Stimulated activated CD4-positive, alpha-beta T cell treated with anti-CD3 and anti-CD28 coated beads, Interleukin-2, amount 100 ng/mL, for 48 hours (primary cell): Measurements from ENCODE around the gene ETS2.

Experiments used
- DNase-seq, 2 donors: peaks; one replicate each; pipeline ENCODE4 v3.0.0-alpha.2; 2020

ETS2 gene

DNA sequence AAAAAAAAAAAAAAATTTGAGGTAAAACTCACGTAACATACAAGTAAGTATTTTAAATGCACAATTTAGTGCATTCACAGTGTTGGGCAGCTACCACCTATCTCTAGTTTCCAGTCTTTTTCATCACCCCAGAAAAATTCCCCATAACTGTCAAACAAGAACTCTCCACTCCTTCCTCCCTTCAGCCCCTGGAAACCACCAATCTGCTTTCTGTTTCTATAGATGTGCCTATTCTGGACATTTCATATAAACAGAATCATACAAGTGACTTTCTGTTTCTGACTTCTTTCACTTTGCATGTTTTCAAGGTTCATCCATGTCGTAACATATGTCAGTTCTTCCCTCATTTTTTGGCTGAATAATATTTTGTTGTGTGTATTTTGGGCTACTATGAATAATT, 24.9 kb upstream of the ETS2 start:
- no peak for DNase-seq

DNA sequence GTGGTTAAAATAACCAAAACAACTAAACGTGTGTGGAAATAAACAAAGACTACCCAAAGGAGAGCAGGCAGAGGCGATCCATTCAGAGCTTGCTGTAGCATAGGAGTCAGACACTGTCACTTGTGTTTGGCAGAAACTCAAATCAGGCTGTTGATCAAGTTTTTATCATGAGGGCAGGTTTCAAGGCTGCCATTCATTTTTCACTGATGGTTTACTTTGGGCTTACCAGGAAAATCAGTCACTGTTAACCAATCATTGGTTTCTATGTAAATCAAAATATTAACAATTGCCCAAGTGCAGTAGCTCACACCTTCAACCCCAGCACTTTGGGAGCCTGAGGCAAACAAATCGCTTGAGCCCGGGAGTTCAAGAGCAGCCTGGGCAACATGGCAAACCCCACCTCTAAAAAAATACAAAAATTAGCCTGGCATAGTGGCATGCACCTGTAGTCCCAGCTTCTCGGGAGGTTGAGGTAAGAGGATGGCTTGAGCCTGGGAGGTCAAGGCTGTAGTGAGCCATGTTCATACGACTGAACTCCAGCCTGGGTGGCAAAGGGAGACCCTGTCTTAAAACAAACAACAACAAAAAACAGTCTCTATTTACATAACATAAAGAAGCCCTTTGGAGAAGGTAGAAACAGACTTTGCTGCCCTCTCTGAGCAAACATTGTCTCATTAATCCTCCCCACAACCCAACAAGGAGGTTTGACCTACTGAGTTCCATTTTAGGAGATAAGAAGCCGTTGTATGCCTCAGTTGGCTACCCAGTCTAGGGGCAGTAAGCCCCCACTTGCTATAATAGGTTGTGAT, 21.1 kb upstream of the ETS2 start:
- no peak for DNase-seq

DNA sequence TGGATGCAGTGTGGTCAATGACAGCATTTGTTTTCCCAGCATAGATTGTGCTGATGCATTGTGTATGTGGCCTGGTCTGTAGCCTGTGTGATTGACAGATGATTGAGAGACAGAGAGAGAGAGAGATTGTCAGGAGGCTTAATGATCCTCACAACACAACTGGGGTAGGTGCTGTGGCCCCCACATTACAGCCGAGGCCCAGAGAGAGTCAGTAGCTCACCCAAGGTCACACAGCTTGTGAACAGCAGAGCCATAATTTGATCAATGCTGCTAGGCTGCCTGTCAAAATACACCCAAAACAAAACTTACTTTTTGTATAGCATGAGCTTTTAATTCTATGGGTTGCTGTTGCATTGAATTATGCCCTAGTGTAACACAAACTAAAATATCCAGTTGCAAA, 20.2 kb upstream of the ETS2 start:
- no peak for DNase-seq

DNA sequence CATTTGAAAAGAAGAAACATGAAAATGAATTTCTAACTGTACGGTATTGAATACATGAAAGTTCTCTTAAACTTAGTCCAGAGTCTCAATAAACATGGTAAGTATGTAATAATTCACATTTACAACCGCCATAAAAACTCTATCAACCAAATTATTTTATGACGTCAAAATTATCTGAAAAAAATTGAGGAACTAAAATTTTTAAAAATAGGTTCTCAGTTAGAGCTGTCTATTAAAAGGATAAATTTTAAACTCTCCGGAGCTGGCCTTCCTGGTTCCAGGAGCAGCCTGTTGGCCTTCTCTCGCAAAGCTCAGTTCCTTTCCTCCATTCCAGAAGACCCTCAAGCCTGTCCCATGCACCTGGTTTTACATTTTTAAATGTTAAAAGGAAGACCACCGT, 18.7 kb upstream of the ETS2 start:
- no peak for DNase-seq

DNA sequence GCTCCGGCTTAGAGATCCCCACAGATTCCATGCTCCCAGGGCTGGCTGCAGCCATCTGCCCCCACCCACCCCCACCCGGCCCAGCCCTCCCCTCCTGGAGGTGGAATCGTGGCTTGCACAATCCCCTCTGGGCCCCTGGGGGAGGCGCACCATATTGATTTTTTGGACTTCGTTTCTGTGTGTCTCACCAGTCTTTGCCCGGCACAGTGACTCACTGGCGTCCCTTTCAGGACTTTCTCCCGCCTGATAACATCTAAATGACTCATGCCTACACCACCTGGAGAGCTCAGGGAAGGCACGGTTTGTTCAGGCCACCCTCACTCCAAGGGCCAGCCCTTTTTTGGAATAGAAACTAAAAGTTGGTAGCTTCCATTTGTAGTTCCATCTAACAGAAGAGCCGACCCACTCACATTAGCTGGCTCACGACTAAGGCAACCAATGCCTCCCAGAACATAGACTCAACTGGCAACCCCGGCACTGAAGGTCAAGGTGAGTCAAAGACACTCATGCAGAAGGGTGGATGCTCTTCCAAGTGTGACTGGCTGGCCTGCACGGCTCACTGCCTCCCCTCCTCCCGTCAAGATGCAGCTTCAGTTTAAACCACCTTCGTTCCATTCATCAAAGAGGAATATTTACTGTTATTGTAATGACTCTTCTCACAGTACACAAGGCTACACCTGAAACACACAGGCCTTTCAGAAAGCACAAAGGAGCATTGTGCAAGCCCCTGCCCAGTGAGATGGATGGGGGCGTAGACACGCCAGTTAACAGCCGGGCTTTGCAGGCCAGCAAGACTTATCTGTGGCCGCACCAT, 18.1 kb upstream of the ETS2 start:
- no peak for DNase-seq

DNA sequence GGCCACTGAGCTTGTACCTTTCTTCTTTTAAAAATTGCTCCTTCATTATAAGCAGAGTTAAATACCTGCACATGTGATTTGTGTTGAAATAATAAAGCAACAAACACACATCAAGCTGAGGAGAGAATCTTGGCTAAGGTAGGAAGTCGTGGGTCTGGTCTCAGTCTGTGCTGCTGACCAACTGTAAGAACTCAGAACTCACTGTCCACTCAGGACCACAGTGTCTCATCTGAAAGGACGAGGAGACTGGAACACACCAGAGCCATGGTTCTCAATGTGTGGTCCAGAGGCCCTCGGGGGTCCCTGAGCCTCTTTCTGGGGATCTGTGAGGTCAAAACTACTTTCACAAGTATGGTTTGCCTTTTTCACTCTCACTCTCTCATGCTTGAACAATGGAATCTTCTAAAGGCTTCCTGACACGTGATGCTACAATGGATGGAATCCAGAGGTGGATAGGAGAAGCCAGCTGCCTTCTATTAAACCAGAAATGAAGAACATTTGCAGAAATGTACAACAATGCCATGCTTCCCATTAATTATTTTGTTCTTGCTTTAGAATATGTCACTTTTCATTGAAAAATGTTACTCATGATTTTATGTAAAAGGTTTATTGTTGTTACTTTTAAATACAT, 17.3 kb upstream of the ETS2 start:
- DNase-seq, result no peak

DNA sequence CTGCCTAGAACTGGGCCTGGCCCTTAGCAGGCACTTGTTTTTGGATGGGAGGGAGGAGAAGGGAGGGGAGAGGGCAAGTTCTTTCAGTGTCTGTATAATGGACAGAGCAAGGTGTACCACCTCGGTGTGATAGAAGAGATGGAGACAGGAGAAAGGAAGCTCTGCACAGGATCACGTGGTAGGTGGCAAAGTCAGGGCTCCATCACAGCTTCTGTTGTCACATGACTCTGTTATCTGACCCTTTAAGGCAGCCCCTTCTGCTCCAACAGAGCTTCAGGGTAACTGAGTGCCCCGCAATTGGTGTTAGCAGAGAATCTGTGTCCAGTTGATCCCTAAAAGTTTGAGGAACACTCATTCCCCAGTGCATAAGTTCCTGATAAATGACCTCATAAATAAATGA, 16.5 kb upstream of the ETS2 start:
- DNase-seq, result no peak

DNA sequence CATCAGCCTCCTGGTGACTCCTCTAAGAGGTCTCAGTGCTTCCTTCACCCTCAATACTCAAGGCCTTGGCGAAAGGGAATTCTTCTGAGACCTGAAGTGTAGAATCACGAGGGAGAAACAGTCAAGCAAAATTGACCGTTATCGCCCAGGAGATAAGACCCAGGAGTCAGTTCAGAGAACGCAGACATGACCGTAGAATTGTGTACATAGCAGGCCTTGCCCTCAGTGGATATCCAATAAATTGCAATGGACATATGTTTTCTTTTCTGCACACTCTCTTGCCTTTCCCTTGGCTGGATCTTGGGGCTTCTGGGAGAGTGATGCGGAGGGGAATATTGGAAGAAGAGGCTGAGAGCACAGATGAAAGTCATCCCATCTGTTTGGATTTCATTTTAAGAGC, 15.7 kb upstream of the ETS2 start:
- DNase-seq, result no peak

DNA sequence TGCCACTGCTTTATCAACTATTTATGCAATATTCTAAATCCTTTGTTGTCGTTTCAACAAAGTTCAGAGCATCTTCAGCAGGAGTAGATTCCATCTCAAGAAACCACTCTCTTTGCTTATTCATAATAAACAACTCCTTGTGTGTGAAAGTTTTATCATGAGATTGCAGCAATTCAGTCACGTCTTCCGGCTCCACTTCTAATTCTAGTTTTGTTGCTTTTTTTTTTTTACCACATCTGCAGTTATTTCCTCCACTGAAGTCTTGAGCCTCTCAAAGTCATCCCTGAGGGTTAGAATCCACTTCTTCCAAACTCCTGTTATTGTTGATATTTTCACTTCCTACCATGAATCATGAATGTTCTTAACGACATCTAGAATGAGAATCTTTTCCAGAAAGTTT, 14.8 kb upstream of the ETS2 start:
- no peak for DNase-seq

DNA sequence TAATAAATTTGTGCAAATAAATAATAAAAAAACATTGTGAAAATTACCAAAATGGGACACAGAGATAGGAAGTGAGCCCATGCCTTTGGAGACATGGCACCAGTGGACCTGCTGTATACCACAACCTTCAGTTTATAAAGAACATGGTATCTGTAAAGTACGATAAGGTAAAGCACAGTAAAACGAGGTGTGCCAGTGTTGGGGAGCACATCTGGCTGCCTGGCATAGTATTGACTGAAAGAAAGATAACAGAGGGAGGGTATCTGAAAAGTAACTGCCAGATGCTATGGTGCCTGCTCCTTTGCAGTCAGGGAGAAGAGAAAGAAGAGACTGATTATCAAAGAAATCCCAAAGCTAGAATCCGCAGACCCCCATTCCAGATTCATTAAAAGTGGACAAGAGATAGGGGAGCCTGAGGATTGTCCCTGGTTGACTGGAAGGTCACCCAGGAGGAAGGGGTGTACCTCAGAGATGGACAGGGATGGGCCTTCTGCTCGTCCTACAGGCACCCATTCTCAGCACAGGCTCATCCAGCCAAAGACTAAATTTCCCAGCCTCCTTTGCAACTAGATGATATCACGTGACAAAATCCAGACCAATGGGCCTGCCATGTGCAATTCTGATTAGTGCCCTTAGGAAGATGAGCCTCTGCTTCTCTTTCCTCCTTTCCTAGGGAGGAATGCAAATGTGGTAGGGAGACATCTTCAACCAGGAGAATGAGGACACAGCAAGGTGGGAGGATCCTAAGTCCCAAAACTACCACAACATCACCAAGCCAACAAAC, 12.9 kb upstream of the ETS2 start:
- no peak for DNase-seq

DNA sequence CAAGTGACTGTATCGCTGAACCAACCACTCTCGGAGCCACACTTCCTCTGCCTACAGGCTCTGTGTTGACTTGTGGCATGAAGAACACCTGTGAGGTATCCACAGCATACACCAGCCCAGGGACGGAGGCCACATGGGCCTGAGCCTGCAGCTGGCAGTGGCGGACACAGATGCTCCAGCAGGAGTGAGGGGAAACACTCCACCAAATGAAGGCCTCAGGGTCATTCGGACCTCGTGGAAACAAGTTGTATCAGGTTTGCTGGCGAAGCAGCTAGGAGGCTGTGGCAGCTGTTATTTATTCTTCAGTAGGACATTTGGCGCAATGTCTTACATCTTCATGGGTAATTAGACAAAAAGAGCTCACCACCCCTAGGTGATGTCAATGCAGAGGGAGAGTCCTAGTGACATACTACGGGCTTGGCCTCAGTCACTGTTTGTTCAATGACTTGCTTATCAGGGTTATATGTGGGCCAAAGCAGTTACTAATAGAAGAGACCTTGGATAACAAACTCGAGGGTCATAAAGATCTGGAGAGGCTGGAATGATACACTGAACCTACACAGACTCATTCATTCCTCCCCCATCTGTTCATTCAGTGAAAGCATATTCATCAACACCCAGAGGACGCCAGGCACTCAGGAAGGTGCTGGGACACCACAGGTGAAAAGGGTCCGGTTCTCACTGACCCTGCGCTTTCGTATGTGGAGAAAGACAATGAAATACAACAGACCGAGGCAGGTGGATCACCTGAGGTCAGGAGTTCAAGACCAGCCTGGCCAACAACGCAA, 11.6 kb upstream of the ETS2 start:
- DNase-seq, result no peak

DNA sequence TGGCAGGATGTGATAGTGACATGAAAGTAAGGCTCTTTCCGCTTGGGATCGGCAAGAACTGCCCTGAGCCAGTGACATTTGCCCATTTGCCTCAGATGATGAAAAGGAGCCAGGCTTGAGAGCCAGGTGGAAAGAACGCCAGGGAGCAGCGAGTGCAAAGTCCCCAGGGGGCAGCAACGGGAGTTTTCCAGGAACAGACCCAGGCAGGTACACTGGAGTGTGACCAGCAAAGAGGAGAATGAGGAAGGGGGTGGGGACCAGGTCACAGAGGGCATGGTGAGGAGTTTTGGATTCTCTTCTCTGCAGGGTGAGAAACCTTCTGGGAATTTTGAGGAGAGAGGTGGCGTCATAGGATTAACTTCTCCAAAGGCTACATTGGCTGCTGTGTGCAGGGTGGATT, 10.8 kb upstream of the ETS2 start:
- DNase-seq, result no peak

DNA sequence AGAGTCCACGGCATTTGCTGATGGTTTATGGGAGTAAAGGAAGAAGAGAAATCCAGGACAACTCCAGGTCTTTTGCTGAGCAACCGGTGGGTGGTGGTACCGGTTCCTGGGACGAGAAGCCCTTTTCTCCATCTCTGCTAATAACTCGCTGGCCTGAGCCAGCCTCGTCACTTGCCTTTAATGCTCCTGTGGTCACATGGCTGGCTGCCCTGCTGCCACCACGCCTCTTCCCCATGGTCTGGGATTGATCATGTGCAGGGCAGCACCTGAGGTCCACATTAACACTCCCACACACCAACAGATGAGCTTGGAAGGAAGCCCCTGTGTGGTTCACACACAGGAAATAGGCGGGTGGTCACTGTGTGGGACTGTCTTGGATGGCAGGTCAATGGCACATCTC, 10.3 kb upstream of the ETS2 start:
- no peak for DNase-seq

DNA sequence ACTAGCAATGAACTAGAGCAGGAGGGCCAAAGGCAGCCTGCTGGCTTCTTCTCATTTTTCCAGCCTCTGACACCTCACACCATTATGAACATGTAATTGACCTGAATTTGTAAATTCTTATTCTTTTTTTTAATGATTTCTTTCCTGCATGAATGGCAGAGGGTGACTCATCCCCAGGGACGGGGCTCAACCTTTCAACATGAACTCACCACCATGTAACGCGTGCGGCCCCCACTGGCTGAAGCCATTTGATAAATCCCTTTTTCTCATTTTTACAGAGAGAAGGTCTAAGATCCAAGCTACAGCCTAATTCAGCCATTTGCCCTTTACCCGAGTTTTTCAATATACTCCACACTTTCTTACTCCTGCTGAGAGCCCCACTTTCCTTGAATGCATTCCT, 9.3 kb upstream of the ETS2 start:
- no peak for DNase-seq

DNA sequence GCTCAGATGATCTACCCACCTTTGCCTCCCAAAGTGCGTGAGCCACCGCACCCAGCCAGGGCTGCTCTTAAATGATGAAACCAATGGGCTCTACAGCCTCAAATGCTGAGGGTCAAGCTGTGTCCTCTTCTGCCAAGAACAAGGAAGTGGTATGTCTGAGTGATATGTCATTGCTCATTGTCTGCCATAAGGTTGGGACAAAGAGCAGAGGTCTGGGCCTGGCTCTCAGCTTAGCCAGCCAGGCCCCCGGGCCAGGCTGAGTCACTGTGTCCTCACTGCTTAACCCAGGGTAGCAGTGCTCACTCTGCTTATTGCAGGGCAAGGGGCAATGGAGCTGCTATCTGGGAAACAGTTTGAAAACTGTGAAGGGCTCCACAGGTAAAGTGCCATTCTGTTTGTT, 8.3 kb upstream of the ETS2 start:
- no peak for DNase-seq

DNA sequence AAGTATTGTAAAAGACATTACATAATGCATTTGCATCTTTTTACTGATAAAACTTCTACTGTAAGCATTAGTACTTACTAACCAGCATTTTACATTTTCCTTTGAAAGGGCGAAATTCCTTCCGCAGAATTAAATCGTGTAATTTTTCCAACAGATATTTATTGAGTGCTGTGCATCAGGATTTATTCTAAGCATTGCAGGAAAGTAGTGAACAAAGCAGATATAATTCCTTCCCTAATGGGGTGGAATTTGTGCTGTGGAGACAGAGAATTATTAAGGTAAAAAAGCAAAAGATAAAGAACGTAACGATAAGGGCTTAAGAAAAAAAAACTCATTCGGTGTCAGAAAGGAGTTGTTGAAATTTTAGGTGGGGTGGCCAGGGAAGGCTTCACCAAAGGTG, 7.6 kb upstream of the ETS2 start:
- no peak for DNase-seq

DNA sequence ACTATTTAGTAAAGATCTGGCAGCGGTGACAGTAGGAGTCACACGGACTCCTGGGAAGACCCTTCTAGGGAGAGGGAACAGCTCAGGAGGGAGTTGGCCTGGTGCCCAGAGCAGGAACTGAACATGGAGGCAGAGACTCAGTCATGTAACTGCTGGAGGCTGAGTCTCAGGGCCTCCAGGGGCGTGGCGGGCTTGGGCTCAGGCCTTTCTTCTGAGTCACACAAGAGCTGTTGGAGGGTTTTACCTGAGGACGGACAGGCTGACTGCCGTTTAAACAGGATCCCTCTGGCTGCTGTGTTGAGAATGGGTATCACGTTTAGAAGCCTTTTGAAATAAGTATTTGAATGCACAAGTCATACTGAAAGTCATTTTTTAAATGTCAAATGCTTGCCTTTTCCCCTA, 7.2 kb upstream of the ETS2 start:
- DNase-seq, result no peak

DNA sequence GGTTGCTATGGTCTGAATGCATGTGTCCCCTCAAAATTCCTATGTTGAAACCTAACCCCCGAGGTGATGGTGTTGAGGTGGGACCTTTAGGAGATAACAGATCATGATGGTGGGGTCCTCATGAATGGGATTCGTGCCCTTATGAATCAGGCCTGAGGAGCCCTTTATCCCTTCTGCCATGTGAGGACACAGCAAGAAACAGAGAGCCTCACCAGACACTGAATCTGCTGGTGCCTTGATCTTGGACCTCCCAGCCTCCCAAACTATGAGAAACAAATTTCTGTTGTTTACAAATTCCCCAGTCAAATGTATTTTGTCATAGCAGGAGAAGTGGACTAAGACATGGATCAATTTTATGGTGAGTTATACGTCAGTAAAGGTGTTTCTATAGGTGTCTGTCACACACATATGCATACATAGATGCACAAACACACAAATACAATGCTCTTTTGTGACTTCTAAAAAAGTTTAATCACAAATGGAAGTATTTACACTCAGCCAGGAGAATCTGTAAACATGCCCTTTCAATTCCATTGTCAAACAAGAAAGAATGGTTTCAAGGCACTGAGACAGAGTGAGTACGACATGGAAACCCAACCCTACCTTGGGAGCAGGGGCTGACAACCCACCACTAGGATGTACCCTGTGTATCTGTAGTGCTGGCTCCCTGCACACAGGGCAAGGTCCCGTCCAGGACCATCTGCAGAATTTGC, 5.5 kb upstream of the ETS2 start:
- no peak for DNase-seq

DNA sequence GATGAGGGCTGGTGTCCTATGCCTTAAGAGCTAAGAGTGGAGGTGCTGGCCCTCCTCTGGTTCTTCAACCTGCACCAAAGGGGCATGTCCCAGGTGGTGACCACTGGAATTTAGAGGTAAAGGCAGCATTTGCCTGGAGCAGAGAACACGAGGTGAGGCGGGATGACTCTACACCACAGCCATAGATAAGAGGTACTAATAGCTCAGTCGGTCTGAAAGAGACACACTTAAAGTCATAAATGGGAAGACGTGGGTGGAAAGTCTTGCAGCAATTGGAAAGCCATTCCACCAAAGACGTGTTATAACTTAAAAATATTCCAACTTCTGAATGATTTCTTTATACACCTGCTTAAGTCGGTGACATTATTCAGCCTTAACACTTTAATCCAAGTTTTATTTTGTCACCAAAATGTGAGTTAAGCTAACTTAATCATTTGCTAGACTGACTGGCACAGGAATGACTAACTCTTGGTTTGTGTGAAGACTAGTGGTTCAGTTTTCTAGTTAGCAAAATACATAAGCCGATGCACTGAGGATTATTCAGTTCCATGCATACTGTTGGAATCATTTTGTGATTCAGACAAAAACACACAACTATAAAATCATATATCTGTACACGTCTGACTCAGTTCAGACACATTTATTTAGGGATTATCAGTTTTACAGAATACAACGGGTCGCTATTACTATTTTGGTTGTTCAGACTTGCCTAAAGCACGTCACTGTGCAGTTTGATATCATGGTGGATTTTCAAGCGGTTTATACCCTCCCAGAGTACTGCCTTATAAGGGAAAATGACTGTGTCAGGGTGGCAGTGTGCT, 4.6 kb upstream of the ETS2 start:
- no peak for DNase-seq
